Measurements from ENCODE around the gene PAPOLB.

GRCh38 chr7:4825081-4825480, 36.7 kb downstream of the PAPOLB start:
- TF ChIP-seq RAD21 (IDR thresholded peaks at IDR 0.05; ENCODE audit: low read length) (no peak), POLR2A (IDR thresholded peaks at IDR 0.05; ENCODE audit: low read depth, low read length) (no peak)
